NCI-H510A (cell line): ENCODE data around the gene IKZF3.
A peak's percentile ranks its signal among the peaks of the same experiment; 100 is the strongest.

ENCODE experiments used
- DNase-seq: peaks from one replicate; lab custom pipeline; 2025; lab: John Stamatoyannopoulos, UW

IKZF3 gene

DNA sequence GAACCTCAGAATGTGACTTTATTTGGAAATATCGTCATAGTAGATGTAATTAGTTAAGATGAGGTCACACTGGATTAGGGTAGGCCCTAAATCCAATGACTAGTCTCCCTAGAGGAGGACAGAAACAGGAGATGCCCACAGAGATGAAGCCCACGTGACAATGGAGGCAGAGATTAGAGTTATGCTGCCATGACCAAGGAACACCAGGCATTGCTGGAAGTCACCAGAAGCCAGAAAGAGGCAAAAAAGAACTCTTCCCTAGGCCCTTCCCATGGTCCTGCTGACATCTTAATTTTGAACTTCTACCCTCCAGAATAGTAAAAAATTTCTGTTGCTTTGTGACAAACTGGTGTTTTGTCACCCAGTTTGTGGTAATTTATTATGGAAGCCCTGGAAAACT lies 49.6 kb downstream of the IKZF3 start:
- no peak for DNase-seq

DNA sequence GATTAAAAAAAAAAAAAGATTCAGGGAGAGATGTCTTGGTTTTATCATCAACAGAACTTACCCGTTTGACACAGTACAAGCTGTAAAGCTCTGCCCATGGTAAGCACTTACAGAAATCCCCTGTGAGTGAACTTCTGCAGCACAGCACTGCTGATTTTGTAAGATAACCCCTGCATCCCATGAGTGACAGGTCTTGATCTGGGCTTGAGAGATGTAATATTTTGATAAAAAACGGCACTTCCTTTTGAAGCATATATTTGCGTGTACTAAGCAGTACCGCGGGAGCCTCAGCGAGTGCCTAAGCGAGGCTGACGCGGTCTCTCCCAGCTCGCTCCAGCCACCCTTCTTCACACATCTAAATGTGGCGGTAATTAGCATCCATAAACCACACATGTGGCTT lies 50.5 kb downstream of the IKZF3 start:
- DNase-seq = no peak

DNA sequence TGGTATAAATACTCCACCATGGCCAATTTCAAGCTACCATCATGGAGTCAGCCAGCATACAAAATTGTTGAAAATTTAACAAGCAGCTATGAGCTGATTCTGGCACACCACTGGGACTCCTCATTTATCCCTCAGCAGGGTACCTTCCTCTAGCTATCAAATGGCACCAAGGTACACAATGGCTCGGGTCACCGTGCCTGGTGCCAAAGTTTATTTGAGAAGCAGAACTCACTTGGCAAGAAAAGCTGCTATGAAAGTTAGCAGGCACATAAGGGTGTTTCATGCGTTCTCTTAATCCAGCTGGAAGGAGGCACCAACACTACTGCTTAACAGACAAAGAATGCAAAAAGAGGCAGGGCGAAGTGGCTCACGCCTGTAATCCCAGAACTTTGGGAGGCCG lies 51.6 kb downstream of the IKZF3 start:
- DNase-seq = no peak

DNA sequence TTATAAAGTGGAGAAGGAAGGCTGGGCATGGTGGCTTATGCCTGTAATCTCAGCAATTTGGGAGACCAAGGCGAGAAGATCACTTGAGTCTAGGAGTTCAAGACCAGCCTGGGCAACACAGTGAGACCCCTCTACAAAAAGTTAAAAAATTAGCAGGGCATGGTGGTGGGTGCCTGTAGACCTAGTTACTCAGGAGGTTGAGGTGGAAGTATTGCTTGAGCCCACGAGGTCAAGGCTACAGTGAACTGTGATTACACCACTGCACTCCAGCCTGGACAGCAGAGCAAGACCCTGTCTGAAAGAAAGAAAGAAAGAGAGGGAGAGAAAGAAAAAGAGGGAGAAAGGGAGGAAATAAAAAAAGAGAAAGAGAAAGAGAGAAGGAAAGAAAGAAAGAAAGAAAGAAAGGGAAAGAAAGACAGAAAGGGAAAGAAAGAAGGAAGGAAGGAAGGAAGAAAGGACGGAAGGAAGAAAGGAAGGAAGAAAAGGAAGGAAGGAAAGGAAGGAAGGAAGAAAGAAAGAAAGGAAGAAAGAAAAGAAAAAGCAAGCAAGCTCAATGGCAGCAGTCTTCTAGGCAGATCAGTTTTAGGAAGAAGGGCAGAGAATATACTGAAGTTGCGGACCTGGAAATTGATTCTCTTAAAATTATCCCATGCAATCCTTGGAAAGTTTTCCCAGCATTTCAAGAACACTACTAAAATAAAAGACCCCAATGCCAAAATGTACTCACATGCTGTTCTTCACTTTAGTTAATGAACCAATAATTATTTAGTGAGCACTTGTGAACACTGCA lies 53.0 kb downstream of the IKZF3 start:
- no peak for DNase-seq

DNA sequence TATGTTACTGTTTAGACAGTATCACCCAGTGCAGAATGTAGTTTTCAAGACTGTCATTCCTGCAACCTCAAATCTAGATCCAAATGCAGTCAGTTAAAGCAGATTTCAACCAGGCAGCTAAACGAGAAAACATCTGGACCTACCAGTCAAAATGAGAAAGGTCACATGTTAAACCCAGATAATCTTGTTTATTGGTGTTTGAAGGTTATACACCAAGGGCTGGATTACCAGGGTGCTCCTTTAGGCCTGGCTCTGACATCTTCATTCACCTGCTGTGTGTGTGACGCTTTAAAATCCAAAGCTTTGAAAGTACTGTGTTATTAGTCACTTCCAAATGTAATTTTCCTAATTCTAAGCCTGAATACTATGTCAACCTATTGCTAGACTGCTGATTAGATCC lies 54.9 kb downstream of the IKZF3 start:
- no peak for DNase-seq

DNA sequence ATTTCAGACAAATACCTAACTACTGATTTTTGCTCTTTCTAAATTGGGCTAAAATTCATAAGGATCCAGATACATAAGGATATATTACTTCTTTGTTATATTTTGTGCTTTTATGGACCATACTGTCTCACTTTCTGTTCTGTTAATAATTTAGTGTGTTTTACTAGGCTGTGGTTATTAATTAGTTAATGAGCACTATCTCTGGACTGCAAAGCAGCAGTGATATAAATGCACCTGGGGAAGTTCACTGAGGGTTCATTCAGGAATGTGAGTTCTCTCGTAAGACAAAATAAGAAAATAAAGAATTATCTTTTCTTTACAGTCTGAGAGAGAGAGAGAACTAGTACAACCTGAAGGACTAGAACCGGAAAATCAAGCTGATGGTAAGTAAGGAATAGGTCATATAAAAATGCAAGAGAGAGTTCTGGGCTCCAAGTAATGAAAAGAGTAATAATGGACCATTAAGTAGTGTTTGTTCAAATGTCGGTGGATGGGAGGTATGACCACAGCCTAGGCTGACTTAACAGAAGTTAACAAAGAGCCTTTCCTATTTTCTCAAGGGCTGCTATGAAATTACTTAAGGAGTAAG lies 55.6 kb downstream of the IKZF3 start:
- no peak for DNase-seq

DNA sequence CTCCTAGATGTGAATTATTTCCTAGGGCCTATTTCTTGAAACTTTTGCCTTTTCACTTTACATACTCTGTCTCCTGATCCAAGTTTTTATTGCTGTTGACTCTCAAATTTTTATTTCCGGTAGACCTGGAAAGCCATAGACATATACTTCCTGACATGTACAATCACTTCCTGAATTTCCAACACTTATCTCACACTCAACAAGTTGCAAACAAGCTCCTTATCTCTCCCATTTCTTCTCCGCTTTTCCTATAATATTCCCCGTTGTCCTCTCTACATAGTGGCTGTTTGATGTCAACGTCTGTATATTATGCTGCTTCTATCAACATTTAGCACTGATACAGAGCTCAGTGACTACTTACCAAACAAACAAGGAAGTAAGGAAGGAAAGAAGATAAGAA lies 59.3 kb downstream of the IKZF3 start:
- no peak for DNase-seq

DNA sequence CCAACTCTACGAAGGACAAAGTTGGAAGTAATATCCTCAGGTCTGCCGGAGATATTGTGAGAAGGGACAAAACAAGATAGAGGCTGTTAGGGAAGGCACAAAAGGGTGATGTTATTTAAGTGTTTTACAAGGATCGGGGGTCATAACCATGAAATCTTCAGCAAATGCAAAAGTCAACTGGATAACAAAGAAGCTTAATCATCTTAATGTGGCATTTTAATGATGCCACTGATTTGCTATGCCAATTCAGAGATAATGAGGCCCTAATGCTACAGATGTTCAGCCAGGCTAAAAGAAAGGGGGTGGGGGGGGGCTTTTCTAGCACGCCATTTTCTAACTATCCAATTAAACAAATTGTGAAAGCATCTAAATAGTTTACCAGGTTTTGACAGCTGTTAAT lies 63.1 kb downstream of the IKZF3 start:
- DNase-seq = no peak

DNA sequence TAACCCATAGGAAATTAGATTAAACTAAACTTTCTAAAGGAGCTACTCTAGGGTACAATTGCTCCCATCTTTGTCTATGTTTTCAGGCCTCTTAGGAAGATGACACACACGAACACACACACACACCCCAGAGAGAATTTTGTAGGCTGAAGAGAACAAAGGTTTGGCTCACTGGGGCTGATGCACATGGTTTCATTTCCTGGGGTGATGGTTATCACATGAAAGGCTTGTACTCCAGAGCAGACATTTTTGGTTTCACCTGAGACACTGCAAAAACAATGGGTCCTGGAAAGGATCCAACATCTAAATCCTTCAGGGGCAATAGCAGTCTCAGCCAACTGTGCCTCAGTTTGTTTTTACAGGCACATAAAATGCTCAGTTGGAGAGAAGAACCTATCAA lies 63.6 kb downstream of the IKZF3 start:
- no peak for DNase-seq

DNA sequence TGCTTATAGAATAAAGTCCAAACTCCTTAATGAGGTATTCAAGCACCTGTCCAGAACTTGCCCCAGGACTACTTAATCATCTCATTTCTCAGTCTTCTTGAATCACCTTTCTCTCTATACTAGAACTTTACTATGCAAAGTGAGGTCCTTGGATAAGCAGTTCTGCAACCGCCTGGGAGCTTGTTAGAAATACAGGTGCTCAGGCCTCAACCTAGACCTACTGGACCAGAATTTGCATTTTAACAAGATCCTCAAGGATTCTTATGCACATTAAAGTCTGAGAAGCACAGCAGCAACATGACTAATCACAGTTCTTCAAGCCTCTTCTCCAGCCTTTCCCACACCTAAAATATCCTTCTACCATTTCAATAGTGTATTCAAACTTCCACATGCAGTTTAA lies 64.7 kb downstream of the IKZF3 start:
- no peak for DNase-seq

DNA sequence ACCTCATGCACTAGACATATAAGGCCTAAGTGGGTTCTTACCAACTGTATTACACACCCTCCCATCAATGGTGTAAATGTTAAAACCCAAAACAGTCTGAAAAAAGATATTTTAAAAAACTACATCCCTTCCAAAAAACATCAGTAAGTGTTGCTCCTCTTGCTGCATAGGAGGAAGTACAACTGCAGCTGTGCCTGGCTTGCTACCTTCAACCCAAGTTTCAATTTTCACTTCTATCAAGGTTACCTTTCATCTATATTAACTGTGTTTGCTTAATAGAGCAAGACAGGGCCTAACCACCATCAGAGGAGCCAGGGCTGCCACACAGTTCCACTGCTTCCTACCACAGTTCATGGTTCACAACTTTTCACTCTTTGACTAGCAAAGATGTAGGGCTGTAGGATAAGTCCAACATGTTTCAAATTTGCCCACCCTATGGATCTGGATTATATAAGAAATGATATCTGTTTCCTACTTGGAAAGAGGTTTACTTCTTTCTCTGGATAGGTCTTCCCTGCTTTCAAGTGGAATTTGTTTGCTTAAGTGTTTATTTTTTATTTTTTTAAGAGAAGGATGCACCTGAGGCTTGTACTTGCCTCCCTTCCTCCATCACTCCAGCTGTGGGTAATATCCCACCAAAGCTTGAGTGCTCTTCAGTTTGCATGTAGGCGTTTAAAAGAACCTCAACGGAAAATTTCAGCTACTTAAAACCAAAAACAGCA lies 69.7 kb downstream of the IKZF3 start:
- DNase-seq = no peak

DNA sequence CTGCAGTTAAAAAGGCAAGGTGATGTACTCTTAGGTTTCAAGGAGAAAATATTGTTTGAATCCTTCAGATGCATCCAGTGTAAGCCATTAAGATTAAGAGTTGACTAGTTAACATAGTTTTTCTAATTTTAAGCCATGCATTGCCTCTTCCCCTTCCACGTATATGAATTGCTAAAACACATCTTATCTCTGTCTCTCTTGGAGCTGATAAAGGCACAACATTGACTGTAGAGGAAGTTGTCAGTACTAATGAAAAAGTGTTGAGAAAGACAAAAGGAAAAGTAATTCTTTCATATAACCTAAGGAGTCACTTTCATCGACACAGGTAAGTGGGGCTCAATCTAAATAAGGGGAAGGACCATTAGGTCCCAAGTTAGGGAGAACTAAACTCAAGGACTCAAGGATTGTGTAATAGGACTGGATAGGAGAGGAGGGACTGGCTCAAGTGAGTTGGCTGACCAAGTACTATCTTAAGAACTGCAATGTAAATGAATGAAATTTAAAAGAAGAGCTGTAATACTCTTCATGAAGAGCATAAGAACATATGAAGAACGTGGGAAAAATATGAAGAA lies 70.7 kb downstream of the IKZF3 start:
- DNase-seq = no peak

DNA sequence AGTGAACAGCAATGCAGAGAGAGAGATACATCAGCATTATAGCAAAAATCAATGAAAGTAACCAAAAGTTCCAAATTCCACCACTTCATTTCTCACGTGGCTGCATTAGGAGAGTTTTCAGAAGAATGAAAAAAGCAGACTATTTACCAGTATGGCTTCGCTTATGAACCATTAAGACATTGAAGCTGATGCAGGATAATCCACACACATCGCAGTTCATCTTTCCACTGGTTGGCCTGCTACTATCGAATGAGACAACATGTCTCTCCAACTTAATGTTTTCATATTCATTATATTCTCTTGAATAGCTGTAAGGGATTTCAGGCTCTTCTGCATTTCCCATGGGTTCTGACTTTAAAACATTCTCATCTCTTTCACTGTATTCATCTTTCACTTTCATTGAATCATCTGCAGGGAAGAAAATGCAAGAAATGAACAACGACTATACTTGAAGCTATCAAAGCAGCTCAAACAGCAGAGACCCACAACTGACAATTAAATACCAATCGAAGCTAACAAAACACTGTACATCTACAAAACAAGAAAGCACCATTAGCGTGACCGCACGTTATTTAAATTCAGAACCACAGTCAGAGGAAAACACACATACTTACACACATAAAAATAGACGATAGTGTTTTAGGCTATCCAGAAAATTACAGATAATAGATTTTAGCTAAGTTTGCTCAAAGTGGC lies 71.4 kb downstream of the IKZF3 start:
- DNase-seq = no peak

DNA sequence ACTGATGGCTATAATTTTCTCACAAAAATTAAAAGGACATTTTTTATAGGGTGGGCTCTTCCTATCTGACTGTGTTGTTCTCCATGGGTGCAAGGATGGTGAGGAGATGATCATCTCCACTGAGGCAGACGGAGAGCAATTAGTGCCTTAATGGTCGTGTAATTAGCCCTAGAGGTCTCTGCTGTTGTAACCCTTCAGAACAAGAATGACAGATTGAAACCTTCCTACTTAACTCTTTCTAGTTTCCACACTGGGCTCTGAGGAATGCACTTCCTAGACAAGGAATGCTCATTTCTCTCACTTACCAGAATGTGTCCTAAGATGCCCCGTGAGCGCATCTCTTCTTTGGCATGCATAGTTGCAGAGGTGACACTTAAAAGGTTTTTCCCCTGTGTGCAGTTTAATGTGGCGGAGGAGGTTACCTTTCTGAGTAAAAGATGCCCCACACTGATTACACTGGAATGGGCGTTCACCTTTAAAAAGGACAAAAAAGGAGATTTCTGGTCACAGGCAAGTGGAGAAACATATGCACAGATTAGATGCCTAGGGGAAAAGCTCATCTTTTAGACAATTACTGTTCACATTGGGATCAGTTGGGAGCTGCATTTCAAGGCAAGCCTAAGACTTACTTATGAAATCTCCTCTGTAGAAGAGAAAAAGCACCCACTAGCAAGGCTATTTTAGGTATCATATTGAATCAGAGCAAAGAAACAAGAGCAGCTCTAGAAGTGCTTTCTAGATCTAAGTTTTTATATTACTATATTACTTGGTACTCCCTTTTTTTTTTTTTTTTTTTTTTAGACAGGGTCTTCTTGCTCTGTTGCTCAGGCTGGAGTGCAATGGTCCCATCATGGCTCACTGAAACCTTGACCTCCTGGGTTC lies 72.8 kb downstream of the IKZF3 start:
- no peak for DNase-seq

DNA sequence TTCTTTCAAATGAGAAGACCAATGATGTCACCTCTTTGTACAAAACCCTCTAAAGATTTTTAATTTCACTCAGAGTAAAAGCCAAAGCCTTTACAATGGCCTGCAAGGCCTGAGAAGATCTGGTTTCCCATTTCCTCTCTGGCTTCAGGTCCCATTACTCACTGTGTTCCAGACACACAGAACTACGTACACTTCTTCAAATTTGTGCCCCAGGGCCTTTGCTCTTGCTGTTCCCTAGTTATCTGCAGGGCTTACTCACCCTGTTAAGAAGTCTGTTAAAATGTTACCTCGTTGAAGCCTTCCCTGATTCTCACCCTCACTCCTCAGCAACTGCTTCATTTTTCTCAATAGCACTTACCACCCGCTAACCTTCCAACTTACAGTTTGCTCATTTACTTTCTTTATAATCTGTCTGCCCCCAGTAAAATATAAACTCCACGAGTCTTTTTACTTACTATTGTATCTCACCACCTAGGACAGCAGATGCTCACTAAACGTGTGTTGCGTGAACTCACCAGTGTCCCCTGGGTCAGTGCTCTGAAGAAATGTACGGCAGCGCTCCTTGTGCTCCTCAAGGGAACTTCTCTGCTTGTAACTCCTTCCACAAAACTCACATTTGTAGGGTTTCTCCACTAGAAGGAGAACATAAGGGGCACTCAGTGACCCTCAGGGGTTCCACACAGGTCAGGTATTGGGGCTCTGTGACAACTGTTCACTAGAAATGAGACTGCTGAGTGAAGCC lies 76.2 kb downstream of the IKZF3 start:
- no peak for DNase-seq

DNA sequence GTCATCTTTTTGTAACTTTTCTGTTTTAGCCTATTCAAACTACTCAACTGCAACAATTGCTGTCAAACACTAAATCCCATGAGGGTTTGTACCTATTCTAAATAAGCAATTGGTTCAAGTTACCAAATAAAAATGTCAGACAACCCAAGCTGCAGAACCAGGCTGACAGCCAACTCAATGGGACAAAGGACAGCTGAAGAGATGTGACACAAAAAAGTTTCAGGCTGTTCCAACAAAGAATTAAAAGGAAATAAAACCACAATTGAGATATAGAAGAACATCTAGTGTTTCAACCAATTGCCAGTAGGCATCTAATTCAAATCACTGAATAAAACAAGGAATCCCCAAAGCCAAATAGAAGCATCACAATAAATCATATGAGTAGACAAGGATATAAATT lies 77.1 kb downstream of the IKZF3 start:
- no peak for DNase-seq

DNA sequence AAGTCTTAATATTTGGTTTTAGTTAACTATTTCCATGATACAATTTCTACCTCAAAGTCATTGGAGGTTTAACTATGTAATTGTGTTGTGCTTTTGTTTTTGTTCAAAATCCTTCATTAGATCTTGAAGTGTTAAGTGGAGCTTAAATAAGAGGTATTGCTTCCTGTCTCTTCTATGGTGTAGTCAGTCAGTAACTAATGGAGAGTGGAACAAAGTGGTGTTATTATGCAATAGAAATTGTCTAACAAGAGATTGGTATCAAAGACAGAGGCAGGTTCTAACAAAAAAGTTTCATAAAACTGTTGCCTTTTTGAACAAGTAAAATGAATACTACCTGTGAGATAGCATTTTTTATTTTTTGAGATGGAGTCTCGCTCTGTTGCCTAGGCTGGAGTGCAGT lies 81.1 kb downstream of the IKZF3 start:
- no peak for DNase-seq

DNA sequence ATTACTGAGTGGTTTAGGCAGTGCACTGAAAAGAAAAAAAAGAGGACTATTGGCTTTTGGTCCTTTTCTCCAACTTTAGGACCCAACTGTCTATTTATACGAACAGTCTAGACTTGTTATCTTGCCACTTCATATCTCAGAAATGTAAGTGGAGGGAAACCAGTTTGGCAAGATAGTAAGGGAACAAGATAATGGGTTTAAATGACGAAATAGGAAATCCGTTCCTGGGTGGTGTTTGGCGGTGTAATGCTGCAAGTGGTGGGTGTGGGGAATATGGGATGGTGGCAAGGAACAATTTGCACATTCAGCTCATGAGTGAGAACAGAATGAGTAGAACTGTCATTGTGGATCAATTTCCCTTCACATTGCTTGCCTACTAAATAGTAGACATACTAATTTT lies 81.6 kb downstream of the IKZF3 start:
- peak; percentile 60 for DNase-seq

DNA sequence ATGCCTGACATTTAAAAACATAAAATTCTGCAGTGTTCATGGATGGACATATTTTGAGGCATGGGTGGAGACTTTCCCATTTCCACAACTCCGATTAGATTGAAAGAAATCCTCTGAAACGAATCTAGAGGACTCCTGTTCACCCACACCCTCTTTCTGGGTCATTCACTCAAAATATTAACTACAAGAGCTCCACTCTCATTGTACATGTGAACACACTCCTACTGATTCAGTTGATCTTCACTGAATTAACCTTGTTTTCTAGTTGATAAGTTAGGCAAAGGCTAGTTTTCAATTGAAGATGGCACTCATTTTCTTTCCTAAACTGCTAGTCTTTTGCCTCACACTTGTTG lies 82.3 kb downstream of the IKZF3 start:
- no peak for DNase-seq

DNA sequence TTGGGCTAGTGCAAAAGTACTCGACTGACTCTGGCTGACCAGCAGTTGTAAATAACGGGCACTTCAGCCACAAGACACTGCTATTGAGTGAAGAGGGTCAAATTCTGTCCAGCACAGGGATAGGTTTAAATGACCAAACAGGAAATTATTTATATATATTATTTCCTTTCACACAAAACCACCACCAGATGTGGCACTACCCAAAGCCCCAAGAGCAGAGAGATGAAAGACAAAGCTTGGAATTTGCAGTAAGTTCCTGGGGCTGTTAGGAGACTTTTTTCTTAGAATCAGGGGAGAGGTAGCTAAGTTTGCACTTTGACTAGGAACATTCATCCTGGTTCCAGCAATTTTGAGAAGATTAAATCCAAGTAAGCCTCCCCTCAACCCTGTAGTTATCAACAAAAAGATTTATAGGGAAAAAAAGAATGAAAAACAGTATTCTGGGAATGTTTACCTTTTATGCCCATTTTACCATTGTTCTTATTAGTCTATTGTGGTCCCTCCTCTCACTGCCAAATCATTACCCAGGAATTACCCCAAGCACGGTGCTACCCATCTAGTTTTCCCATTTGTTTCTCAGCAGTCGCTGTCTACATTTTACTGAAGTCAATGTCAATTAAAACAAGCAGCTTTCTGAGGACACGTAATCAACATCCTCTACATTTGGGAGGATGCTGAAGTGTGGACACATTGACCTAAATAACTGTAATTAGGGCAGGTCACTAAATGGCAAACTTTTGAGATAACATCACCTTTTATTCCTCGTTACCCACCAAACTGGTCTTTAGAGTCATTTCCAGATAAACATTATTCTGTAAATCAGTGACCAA lies 82.9 kb downstream of the IKZF3 start:
- no peak for DNase-seq
